Vagina (tissue), 2 donors: ENCODE results near the gene LDAH. TPM values are rescaled to one million over a fixed set of nuclear protein-coding genes. Genes with fewer than 3 reads are reported as not detected.

Experiments used
- DNase-seq, 2 donors: peaks; one replicate each; pipeline ENCODE4 v3.0.0-alpha.2; 2017; ENCODE audit errors: extremely low spot score in 2 of 2
- H3K27ac ChIP-seq: fragments of 200-600 bp; sonication (generic); one replicate; pipeline ENCODE4 v1.5.1; 2019
- H3K27me3 ChIP-seq: fragments of 200-600 bp; sonication (generic); one replicate; pipeline ENCODE4 v1.5.1; 2019
- H3K36me3 ChIP-seq, 2 donors: fragments of 200-600 bp; sonication (generic); one replicate each; pipeline ENCODE4 v1.5.1; 2017 to 2019
- H3K4me1 ChIP-seq: fragments of 200-600 bp; sonication (generic); one replicate; pipeline ENCODE4 v1.5.1; 2019
- H3K4me3 ChIP-seq, 2 donors: fragments of 200-600 bp; sonication (generic); 1 replicate in 1 of 2; 2 replicates in 1 of 2; pipeline ENCODE4 v1.5.1; 2016 to 2019
- H3K9me3 ChIP-seq: fragments of 200-600 bp; sonication (generic); one replicate; pipeline ENCODE4 v1.5.1; 2019
- POLR2A ChIP-seq, 2 donors: fragments of 450-650 bp; IDR thresholded peaks; one replicate each; pipeline ENCODE4 v1.6.1; 2017; ENCODE audit warnings: antibody characterized with exemption in 2 of 2, mild to moderate bottlenecking in 2 of 2, moderate library complexity in 2 of 2
- POLR2AphosphoS5 ChIP-seq, 2 donors: sonication (generic); formaldehyde crosslinking; IDR thresholded peaks; one replicate each; pipeline ENCODE4 v1.9.0; 2017; ENCODE audit warnings: antibody characterized with exemption in 2 of 2, mild to moderate bottlenecking in 2 of 2, low read depth in 1 of 2; ENCODE audit not compliant: insufficient read depth in 1 of 2
- intact Hi-C: fragments of 100-400 bp; cut with DNase I; formaldehyde crosslinking; loops from one replicate; pipeline ENCODE4 v1.15.1; 2023
- total RNA-seq: library from RNA; depleted of rRNA; stranded (reverse); fragments of >200 nt; gene quantifications from one replicate; pipeline ENCODE4 v1.2.3, GENCODE V29; 2016
- TF ChIP-seq, protein P1 (sequence below), 3 experiments: fragments of 450-650 bp in 2 of 3; fragments of 200-600 bp in 1 of 3; sonication (generic) in 1 of 3; IDR thresholded peaks; one replicate each; pipeline ENCODE4 v1.5.1; 2017 to 2019; ENCODE audit warnings: antibody characterized with exemption in 3 of 3, mild to moderate bottlenecking in 2 of 3, moderate library complexity in 2 of 3

Gene LDAH
- total RNA-seq, 1 donor from 2014 or later, result 9.1 TPM

- Histone ChIP-seq H3K4me1 (peaks cover 39% of the 10 kb centered on the region), H3K36me3 (no peaks in the 10 kb centered on the region), H3K4me3 (no peak overlapping the region), H3K27ac (peak overlapping the region; percentile 54), H3K9me3 (no peaks in the 10 kb centered on the region), H3K27me3 (no peaks in the 10 kb centered on the region)
- no peak for DNase-seq
- TF ChIP-seq POLR2AphosphoS5 (IDR thresholded peaks at IDR 0.05; ENCODE audit: insufficient read depth in 1 of 2, low read depth in 1 of 2) (no peak), POLR2A (IDR thresholded peaks at IDR 0.05) (no peak)
- TF ChIP-seq, protein P1, sequence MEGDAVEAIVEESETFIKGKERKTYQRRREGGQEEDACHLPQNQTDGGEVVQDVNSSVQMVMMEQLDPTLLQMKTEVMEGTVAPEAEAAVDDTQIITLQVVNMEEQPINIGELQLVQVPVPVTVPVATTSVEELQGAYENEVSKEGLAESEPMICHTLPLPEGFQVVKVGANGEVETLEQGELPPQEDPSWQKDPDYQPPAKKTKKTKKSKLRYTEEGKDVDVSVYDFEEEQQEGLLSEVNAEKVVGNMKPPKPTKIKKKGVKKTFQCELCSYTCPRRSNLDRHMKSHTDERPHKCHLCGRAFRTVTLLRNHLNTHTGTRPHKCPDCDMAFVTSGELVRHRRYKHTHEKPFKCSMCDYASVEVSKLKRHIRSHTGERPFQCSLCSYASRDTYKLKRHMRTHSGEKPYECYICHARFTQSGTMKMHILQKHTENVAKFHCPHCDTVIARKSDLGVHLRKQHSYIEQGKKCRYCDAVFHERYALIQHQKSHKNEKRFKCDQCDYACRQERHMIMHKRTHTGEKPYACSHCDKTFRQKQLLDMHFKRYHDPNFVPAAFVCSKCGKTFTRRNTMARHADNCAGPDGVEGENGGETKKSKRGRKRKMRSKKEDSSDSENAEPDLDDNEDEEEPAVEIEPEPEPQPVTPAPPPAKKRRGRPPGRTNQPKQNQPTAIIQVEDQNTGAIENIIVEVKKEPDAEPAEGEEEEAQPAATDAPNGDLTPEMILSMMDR (IDR thresholded peaks at IDR 0.05), result no peak
- intact Hi-C loops, result no loop called here
Observed at GRCh38 chr2:20678780-20679179, 144.1 kb downstream of the LDAH start.

DNA sequence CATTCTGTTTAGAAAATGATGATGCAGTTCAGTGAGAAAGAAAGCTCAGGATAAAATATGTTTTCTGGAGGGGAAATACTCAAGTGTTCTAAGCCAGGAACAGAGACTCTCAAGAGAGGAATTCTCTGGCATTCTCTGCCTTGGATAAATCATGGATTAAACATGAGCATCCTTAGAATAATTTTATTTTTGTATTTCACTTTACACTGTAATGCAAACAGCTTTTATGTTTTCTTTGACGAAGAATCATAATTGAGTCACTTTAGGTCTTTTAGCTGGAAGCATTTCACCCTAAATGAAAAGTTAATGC, 144.9 kb downstream of the LDAH start:
- Histone ChIP-seq H3K4me1 (peaks cover 39% of the 10 kb centered on the region), H3K36me3 (no peaks in the 10 kb centered on the region), H3K27me3 (no peaks in the 10 kb centered on the region), H3K9me3 (no peaks in the 10 kb centered on the region), H3K27ac (peak overlapping the region; percentile 54), H3K4me3 (no peak overlapping the region)
- no peak for DNase-seq
- TF ChIP-seq POLR2AphosphoS5 (IDR thresholded peaks at IDR 0.05; ENCODE audit: insufficient read depth in 1 of 2, low read depth in 1 of 2) (no peak), POLR2A (IDR thresholded peaks at IDR 0.05) (no peak)
- TF ChIP-seq, protein P1 (IDR thresholded peaks at IDR 0.05), result no peak
- intact Hi-C loops, result no loop called here

GRCh38 chr2:20677301-20678085, 145.4 kb downstream of the LDAH start:
- peak overlapping the region; percentile 54 for H3K27ac ChIP-seq
- intact Hi-C loops, result no loop called here

DNA sequence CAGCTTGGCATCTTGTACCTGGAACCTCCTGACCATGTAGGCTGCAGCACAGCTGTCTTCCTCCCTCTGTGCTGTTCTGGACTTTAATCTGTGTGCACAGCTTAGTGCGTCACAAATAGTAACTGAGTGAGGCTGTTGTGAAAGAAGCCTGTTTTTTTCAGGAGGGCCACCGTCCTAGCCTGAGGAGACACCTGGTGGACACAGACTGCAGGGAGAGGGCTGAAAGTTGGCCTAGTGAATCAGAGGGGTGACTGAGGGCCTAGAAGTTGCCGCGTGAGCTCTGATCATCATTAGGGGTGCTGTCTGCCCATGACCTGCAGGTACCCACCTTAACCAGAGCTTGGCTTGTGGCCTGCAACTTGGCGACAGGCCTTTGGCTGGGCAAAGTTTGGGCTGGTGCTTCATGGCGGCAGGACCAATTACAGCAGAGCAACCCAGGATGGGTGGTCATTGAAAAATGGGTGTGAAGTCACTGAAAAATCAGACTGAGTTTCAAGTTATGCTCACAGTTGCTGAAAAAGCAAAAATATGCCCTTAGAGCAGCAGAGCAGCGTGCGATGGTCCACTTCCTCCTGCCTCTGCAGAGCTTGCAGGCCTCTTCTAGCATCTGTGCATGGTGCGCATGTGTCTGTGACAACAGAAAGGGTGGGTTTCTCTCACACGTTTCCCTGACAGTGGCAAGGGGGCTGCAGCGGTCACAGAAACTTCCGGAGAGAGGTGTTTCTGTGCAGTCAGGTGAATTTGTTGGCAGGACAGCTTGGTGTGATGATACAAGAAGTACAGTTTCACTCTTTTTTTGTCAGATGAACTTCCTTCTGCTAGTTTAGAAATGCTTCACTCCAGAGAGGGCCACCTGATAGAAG, 146.3 kb downstream of the LDAH start:
- Histone ChIP-seq H3K4me3 (no peak overlapping the region), H3K4me1 (peaks cover 39% of the 10 kb centered on the region), H3K36me3 (no peaks in the 10 kb centered on the region), H3K27me3 (no peaks in the 10 kb centered on the region), H3K9me3 (no peaks in the 10 kb centered on the region), H3K27ac (peak overlapping the region; percentile 87)
- no peak for TF ChIP-seq POLR2AphosphoS5 (IDR thresholded peaks at IDR 0.05; ENCODE audit: insufficient read depth in 1 of 2, low read depth in 1 of 2)
- TF ChIP-seq POLR2A (IDR thresholded peaks at IDR 0.05), result peak in 1 of 2 donors; percentile 18
- TF ChIP-seq, protein P1 (IDR thresholded peaks at IDR 0.05), result peak in 2 of 3 experiments; percentile 18 to 26
- intact Hi-C loops, result no loop called here
- DNase-seq, result no peak

More at GRCh38 chr2:20677301-20678085, 145.4 kb downstream of the LDAH start:
- no peaks in the 10 kb centered on the region for H3K36me3 ChIP-seq
- TF ChIP-seq, protein P1 (IDR thresholded peaks at IDR 0.05), result no peak
- TF ChIP-seq POLR2A (IDR thresholded peaks at IDR 0.05) (no peak), POLR2AphosphoS5 (IDR thresholded peaks at IDR 0.05; ENCODE audit: insufficient read depth in 1 of 2, low read depth in 1 of 2) (no peak)
- H3K4me1 ChIP-seq, result peaks cover 39% of the 10 kb centered on the region
- H3K27me3 ChIP-seq, result no peaks in the 10 kb centered on the region
- DNase-seq, result no peak
- no peak overlapping the region for H3K4me3 ChIP-seq
- no peaks in the 10 kb centered on the region for H3K9me3 ChIP-seq
